GOT3 (cell line): ENCODE results near the gene PYGL.

Experiments
- DNase-seq: peaks from one replicate; lab custom pipeline; 2025; ENCODE audit warnings: mixed read lengths; lab: John Stamatoyannopoulos, UW

PYGL gene

GRCh38 chr14:50871914-50872732 lies 72.2 kb downstream of the PYGL start, which contains the start of gene ABHD12B:
TSS of gene ABHD12B (plus strand) at chr14:50872053. CDS start at chr14:50872175, 122 bp downstream.
- DNase-seq, result no peak

- no peak for DNase-seq
These were observed 73.1 kb downstream of the PYGL start for GRCh38 chr14:50871228-50871627.

GRCh38 chr14:50865391-50866076 lies 78.7 kb downstream of the PYGL start:
- no peak for DNase-seq

- DNase-seq, result no peak
These were observed 79.3 kb downstream of the PYGL start for GRCh38 chr14:50864946-50865345.

GRCh38 chr14:50864237-50864636 lies 80.0 kb downstream of the PYGL start:
- DNase-seq, result no peak

GRCh38 chr14:50862036-50862570 lies 82.2 kb downstream of the PYGL start:
- no peak for DNase-seq

- peak; percentile 26 for DNase-seq
These were observed 83.7 kb downstream of the PYGL start for GRCh38 chr14:50860478-50861086.

- DNase-seq, result no peak
These were observed 85.0 kb downstream of the PYGL start for GRCh38 chr14:50859296-50859624.

- no peak for DNase-seq
These were observed 87.6 kb downstream of the PYGL start for GRCh38 chr14:50856660-50857059.

- DNase-seq, result no peak
These were observed 88.7 kb downstream of the PYGL start for GRCh38 chr14:50855558-50855957.
